Gastrocnemius medialis (tissue), 4 donors: ENCODE results near the gene CTR9. TPM values are rescaled to one million over a fixed set of nuclear protein-coding genes. Genes with fewer than 3 reads are reported as not detected.

Experiments used
- ATAC-seq, 2 donors: fragments of 150-250 bp; one replicate each; pipeline ENCODE4 v1.9.1; 2016
- DNase-seq, 2 donors: peaks; one replicate each; pipeline ENCODE4 v3.0.0-alpha.2; 2019
- H3K27ac ChIP-seq, 4 donors: fragments of 200-600 bp; sonication (generic); 1 replicate in 1 of 4; 2 replicates in 3 of 4; pipeline ENCODE4 v1.5.1; 2016 to 2018; ENCODE audit warnings: mild to moderate bottlenecking in 2 of 4, moderate library complexity in 1 of 4
- H3K27me3 ChIP-seq, 3 donors: fragments of 200-600 bp; sonication (generic) in 2 of 3; 1 replicate in 1 of 3; 2 replicates in 2 of 3; pipeline versions ENCODE4 v1.5.1 to v1.6.0; 2016 to 2019; ENCODE audit warnings: mild to moderate bottlenecking in 1 of 3, moderate library complexity in 1 of 3
- H3K36me3 ChIP-seq, 2 donors: fragments of 200-600 bp; sonication (generic) in 1 of 2; one replicate each; pipeline ENCODE4 v1.5.1; 2017 to 2018
- H3K4me1 ChIP-seq, 2 donors: fragments of 200-600 bp; sonication (generic) in 1 of 2; one replicate each; pipeline ENCODE4 v1.5.1; 2016 to 2017; ENCODE audit warnings: mild to moderate bottlenecking in 2 of 2
- H3K4me3 ChIP-seq, 4 donors: fragments of 200-600 bp; sonication (generic) in 3 of 4; 1 replicate in 1 of 4; 2 replicates in 3 of 4; pipeline ENCODE4 v1.5.1; 2016 to 2019; ENCODE audit warnings: mild to moderate bottlenecking in 2 of 4
- H3K9me3 ChIP-seq, 3 donors: fragments of 200-600 bp; sonication (generic) in 2 of 3; 1 replicate in 1 of 3; 2 replicates in 2 of 3; pipeline ENCODE4 v1.5.1; 2016 to 2019
- CTCF ChIP-seq, 5 experiments: fragments of 450-650 bp in 3 of 5; fragments of 200-600 bp in 2 of 5; sonication (generic) in 2 of 5; IDR thresholded peaks in 4 of 5; conservative IDR thresholded peaks in 1 of 5; 1 replicate in 4 of 5; 2 replicates in 1 of 5; pipeline ENCODE4 v1.5.1; 2016 to 2019; ENCODE audit warnings: antibody characterized with exemption in 5 of 5, mild to moderate bottlenecking in 3 of 5, moderate library complexity in 3 of 5
- POLR2A ChIP-seq, 2 donors: fragments of 450-650 bp; IDR thresholded peaks; one replicate each; pipeline ENCODE4 v1.6.1; 2017; ENCODE audit warnings: antibody characterized with exemption in 2 of 2, mild to moderate bottlenecking in 2 of 2, moderate library complexity in 2 of 2
- in situ Hi-C, 4 donors: fragments of 200-750 bp; cut with MboI; loops; one replicate each; pipeline versions ENCODE4 v1.15.0 to v1.8.0; 2017; ENCODE audit warnings: low sequenced_read_pairs in 4 of 4
- intact Hi-C: fragments of 100-400 bp; cut with DNase I; formaldehyde crosslinking; loops from one replicate; pipeline ENCODE4 v1.15.1; 2023; ENCODE audit warnings: low total_unique reads
- total RNA-seq, 4 donors: library from RNA; depleted of rRNA; stranded (reverse); fragments of >200 nt; gene quantifications; one replicate each; pipeline versions ENCODE4 v1.1.0 to v1.2.3, GENCODE V29; 2016

CTR9 gene
- total RNA-seq, 4 donors from 2014 or later, result 18.3 to 22.2 (median 20.4) TPM

- H3K4me3 ChIP-seq, result no peak overlapping the region
- no peaks in the 10 kb centered on the region for H3K9me3 ChIP-seq
- no peaks in the 10 kb centered on the region for H3K4me1 ChIP-seq
- TF ChIP-seq POLR2A (IDR thresholded peaks at IDR 0.05) (no peak), CTCF (IDR thresholded peaks at IDR 0.05 in 4 of 5, conservative IDR thresholded peaks at IDR 0.05 in 1 of 5) (no peak)
- ATAC-seq, result no peak
- intact Hi-C loops, result no loop called here
- no peaks in the 10 kb centered on the region for H3K27me3 ChIP-seq
- no peak overlapping the region for H3K27ac ChIP-seq
- DNase-seq, result no peak
- peaks cover 0 to 4% of the 10 kb centered on the region in 2 donors for H3K36me3 ChIP-seq
- in situ Hi-C loops, result loop anchor here in 1 of 4 donors (25.0 kb wide), 1 partner anchor 312 kb away; no protein-coding TSS in a partner anchor
Measured at GRCh38 chr11:10824888-10825287, 73.8 kb downstream of the CTR9 start.

GRCh38 chr11:10828402-10828801, 77.4 kb downstream of the CTR9 start:
- Histone ChIP-seq H3K4me1 (no peaks in the 10 kb centered on the region), H3K27me3 (no peaks in the 10 kb centered on the region), H3K4me3 (no peak overlapping the region), H3K36me3 (peaks cover 0 to 4% of the 10 kb centered on the region in 2 donors), H3K9me3 (no peaks in the 10 kb centered on the region), H3K27ac (no peak overlapping the region)
- in situ Hi-C loops (no loop called here), intact Hi-C loops (no loop called here)
- ATAC-seq (no peak), DNase-seq (no peak)
- TF ChIP-seq CTCF (IDR thresholded peaks at IDR 0.05 in 4 of 5, conservative IDR thresholded peaks at IDR 0.05 in 1 of 5), result no peak
- no peak for TF ChIP-seq POLR2A (IDR thresholded peaks at IDR 0.05)

GRCh38 chr11:10829139-10829538, 78.1 kb downstream of the CTR9 start:
- ATAC-seq (no peak), DNase-seq (no peak)
- Histone ChIP-seq H3K27me3 (no peaks in the 10 kb centered on the region), H3K36me3 (peaks cover 0 to 4% of the 10 kb centered on the region in 2 donors), H3K4me3 (no peak overlapping the region), H3K9me3 (no peaks in the 10 kb centered on the region), H3K4me1 (no peaks in the 10 kb centered on the region), H3K27ac (no peak overlapping the region)
- intact Hi-C loops, result no loop called here
- in situ Hi-C loops, result no loop called here
- no peak for TF ChIP-seq CTCF (IDR thresholded peaks at IDR 0.05 in 4 of 5, conservative IDR thresholded peaks at IDR 0.05 in 1 of 5)
- no peak for TF ChIP-seq POLR2A (IDR thresholded peaks at IDR 0.05)

Other genes with a start within 250 kb of the CTR9 start
- 10 to 100 TPM; 16.8 to 38.2 (median 19.0) TPM for gene RNF141, start 210.1 kb upstream of the CTR9 start, total RNA-seq
- 10 to 100 TPM; 12.1 to 30.2 (median 19.2) TPM for gene LYVE1, start 182.6 kb upstream of the CTR9 start, total RNA-seq
- gene IRAG1, start 57.5 kb upstream of the CTR9 start, total RNA-seq, result 1 to 10 TPM; 1.6 to 7.6 (median 3.6) TPM
- 100 to 1,000 TPM; 397 to 521 (median 465) TPM for gene EIF4G2, start 57.7 kb downstream of the CTR9 start, total RNA-seq
- gene ZBED5, start 106.8 kb downstream of the CTR9 start, total RNA-seq, result 10 to 100 TPM; 11.3 to 36.3 (median 18.5) TPM